SK-N-MC (cell line): ENCODE results near the gene DENND6B.
A peak's percentile ranks its signal among the peaks of the same experiment; 100 is the strongest.

Source experiments
- DNase-seq: peaks from one replicate; pipeline ENCODE4 v3.0.0-alpha.2; 2011; ENCODE audit warnings: low read depth, low spot score
- H3K27ac ChIP-seq: fragments of 200-600 bp; sonication (generic); 2 replicates; pipeline ENCODE4 v1.5.1; 2016; ENCODE audit warnings: mixed run types
- H3K36me3 ChIP-seq: fragments of 200-600 bp; sonication (generic); 2 replicates; pipeline ENCODE4 v1.6.1; 2017; ENCODE audit warnings: antibody characterized with exemption, low read length, mixed read lengths; ENCODE audit not compliant: insufficient read depth
- H3K4me3 ChIP-seq: fragments of 200-600 bp; sonication (generic); 2 replicates; pipeline ENCODE4 v1.5.1; 2016
- H3K9ac ChIP-seq: fragments of 200-600 bp; sonication (generic); 2 replicates; pipeline ENCODE4 v1.8.0; 2017; ENCODE audit warnings: mixed run types, mixed read lengths; ENCODE audit not compliant: insufficient read length
- H3K9me3 ChIP-seq: fragments of 200-600 bp; sonication (generic); 2 replicates; pipeline ENCODE4 v1.6.1; 2017; ENCODE audit warnings: low read depth, mild to moderate bottlenecking, antibody characterized with exemption, low read length, moderate library complexity, mixed read lengths
- EZH2 ChIP-seq: fragments of 200-600 bp; sonication (generic); IDR thresholded peaks from one replicate; pipeline ENCODE4 v1.6.1; 2017; ENCODE audit warnings: antibody characterized with exemption
- FOXP2 ChIP-seq: optimal IDR thresholded peaks from 2 replicates; pipeline ENCODE3; 2011; ENCODE audit warnings: mild to moderate bottlenecking, moderate library complexity; ENCODE audit not compliant: insufficient read depth; ENCODE audit errors: extremely low read length, control extremely low read depth
- POLR2AphosphoS5 ChIP-seq: IDR thresholded peaks from 2 replicates; pipeline ENCODE4 v1.6.1; 2012; ENCODE audit warnings: mild to moderate bottlenecking, low read depth, low read length, borderline replicate concordance

The DENND6B gene

DNA sequence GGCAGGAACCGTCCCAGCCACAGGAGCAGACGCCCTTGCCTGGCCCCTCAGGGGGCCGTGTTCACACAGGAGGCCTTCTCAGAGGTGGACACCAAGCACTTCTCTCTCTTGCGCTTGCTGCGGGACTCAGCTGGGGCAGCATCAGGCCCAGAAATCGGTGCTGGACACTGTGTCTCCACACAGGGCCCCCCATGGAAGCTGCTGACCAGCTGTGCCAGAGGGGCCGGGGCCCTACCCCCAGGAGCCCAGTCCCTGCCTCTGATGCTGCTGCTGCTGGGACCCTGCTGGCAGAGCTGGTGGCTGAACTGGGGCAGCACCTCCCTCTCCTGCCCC, 23.3 kb downstream of the DENND6B start:
- peak overlapping the region; percentile 31; the same call in 1 of the 2 replicates for H3K27ac ChIP-seq
- no peak overlapping the region for H3K9ac ChIP-seq
- H3K36me3 ChIP-seq = no peaks in the 10 kb centered on the region
- no peaks in the 10 kb centered on the region for H3K9me3 ChIP-seq
- TF ChIP-seq POLR2AphosphoS5 = no peak
- no peak for TF ChIP-seq EZH2
- TF ChIP-seq FOXP2 = no peak
- H3K4me3 ChIP-seq = no peak overlapping the region
- DNase-seq = no peak

DNA sequence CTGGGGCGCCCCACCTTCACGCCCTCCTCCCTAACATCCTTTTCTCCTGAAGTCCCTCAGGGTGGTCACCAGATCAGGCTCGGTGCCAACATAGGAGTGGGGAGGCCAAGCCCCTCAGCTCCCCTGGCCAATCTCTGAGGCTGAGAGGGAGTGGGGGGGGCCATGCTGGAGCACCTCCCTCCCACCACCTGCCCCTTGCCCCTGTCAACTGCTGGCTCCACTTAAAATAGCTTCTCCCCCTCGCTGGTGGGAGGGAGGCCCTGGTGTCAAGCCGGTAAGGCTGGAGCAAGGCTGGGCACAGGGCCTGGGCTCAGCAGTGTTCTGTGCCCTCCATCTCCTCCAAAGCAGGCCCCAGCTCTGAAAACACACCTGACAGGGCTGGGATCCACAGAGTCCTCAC, 24.2 kb downstream of the DENND6B start:
- H3K9ac ChIP-seq = no peak overlapping the region

DNA sequence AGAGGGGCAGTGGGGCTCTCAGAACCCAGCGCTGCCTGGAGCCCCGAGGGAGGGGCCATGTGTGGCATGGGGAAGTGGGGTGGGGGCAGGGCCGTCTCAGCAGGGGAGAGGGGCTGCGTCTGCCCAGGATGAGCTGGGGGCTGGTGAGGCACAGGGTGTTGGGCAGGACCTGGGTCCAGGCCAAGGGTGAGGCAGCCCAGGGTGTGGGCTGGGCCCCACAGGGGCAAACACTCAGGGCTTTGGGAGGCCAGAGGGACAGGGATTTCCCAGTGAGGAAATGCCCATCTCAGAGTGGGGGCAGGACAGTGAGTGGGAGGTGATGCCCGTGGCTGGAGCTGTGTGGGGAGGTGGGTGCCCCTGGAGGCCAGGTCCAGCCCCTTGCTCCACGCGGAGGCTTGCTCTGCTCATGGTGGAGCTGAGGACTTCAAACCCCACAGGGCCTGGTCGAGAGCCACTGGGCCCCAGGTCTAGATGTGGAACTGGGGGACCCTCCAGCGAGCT, 24.7 kb downstream of the DENND6B start:
- Histone ChIP-seq H3K36me3 (no peaks in the 10 kb centered on the region), H3K9me3 (no peaks in the 10 kb centered on the region), H3K9ac (no peak overlapping the region), H3K4me3 (no peak overlapping the region), H3K27ac (no peak overlapping the region)
- DNase-seq = no peak
- no peak for TF ChIP-seq FOXP2
- TF ChIP-seq POLR2AphosphoS5 = no peak
- no peak for TF ChIP-seq EZH2

More for the DNA sequence above, 24.2 kb downstream of the DENND6B start:
- Histone ChIP-seq H3K4me3 (no peak overlapping the region), H3K27ac (no peak overlapping the region), H3K36me3 (no peaks in the 10 kb centered on the region), H3K9me3 (no peaks in the 10 kb centered on the region)
- no peak for DNase-seq
- no peak for TF ChIP-seq FOXP2
- TF ChIP-seq POLR2AphosphoS5 = no peak

DNA sequence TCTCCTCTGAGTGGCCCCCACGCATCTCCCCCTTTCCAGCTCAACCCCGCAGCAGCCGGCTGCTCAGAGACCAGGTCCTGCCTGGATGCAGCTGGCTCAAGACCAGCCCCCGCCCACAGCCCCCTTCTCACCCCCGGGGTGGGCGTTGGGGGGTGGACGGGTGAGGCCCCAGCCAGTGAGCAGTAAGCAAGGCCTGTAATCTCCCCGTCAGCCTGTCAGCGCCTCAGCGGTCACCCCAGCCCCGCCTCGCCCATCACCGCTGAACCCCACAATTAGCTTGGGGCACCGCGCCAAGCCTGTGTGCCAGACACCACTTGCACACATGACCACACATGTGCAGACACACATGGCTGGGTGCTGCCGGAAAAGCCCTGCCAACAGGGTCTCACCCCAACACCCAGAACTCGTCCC, 25.2 kb downstream of the DENND6B start:
- no peak overlapping the region for H3K4me3 ChIP-seq
- H3K36me3 ChIP-seq = no peaks in the 10 kb centered on the region
- TF ChIP-seq POLR2AphosphoS5 (no peak), EZH2 (no peak), FOXP2 (no peak)
- H3K9me3 ChIP-seq = no peaks in the 10 kb centered on the region
- H3K9ac ChIP-seq = no peak overlapping the region
- DNase-seq = no peak
- H3K27ac ChIP-seq = no peak overlapping the region

DNA sequence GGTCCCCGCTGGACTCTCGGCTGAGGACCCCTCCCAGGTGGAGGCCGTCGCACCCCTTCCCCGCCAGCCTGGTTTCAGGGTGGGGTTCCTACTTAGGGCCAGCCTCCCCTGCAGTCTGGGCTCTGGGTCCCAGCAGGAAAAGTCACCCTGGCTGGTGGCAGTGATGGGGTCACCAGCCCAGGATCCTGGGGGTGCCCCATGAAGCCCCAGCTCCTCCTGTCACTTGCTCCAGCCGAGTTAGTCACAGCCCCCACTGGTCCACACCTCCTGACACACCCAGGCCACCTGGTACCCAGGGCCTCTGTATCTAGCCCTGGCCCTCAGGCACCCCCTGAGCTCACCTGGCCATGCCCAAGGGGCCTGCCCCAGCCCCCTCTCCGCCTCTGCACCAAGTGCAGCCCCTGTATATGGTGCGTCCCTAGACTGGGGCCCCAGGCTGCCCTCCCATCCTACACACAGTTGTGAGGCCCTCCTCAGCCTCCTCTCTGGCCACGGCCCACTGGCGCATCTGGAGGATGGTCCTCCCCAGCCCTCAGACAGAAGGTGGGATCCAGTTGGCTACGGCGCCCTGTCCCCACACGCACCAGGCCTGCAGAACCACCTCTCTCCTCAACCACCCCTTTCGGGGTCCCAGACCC, 26.1 kb downstream of the DENND6B start:
- no peaks in the 10 kb centered on the region for H3K36me3 ChIP-seq
- H3K27ac ChIP-seq = no peak overlapping the region
- DNase-seq = no peak
- TF ChIP-seq FOXP2 (no peak), EZH2 (no peak), POLR2AphosphoS5 (no peak)
- no peak overlapping the region for H3K4me3 ChIP-seq
- no peak overlapping the region for H3K9ac ChIP-seq
- no peaks in the 10 kb centered on the region for H3K9me3 ChIP-seq

DNA sequence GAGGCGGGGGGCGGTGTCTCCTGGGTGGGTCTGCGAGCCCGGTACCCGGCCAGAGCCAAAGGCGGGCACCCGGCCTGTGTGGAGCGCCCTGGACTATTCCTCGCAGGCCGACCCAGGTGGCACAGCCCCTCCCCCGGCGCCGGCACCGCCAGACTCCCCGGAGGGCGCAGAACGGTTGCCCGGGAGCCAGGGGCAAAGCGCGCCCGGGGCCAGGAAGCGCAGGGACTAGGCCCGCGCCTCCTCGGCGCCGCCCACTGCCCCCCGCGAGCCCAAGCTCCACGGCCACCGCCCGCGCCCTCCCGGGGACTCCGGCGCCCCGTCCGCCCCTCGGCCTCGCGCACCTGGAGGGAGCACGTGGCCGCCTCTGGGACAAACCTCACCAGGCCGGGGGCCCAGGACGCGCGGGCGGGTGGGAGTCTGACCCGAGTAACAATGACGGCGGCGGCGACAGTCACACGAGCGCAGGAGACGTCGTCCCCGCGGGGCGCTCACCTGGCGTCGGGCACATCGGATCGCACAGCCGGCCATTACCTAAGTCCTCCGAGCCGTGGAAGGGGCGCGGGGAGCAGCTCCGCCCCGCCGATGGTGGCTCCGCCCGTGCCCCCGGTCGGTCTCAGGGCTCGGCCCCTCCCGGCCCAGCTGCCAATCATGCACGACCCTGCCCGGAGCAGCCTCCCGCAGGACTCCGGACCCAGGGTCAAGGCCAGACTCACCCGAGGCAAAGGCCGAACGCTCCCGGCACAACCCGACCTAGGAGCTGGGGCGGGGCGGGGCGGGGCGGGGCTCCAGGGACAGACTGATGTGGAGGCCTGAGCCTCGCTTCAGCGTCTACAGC, 26.8 kb downstream of the DENND6B start:
- TF ChIP-seq FOXP2 (no peak), EZH2 (no peak), POLR2AphosphoS5 (no peak)
- Histone ChIP-seq H3K9me3 (no peaks in the 10 kb centered on the region), H3K27ac (no peak overlapping the region), H3K4me3 (peak overlapping the region; percentile 74), H3K9ac (no peak overlapping the region), H3K36me3 (no peaks in the 10 kb centered on the region)
- DNase-seq = no peak

DNA sequence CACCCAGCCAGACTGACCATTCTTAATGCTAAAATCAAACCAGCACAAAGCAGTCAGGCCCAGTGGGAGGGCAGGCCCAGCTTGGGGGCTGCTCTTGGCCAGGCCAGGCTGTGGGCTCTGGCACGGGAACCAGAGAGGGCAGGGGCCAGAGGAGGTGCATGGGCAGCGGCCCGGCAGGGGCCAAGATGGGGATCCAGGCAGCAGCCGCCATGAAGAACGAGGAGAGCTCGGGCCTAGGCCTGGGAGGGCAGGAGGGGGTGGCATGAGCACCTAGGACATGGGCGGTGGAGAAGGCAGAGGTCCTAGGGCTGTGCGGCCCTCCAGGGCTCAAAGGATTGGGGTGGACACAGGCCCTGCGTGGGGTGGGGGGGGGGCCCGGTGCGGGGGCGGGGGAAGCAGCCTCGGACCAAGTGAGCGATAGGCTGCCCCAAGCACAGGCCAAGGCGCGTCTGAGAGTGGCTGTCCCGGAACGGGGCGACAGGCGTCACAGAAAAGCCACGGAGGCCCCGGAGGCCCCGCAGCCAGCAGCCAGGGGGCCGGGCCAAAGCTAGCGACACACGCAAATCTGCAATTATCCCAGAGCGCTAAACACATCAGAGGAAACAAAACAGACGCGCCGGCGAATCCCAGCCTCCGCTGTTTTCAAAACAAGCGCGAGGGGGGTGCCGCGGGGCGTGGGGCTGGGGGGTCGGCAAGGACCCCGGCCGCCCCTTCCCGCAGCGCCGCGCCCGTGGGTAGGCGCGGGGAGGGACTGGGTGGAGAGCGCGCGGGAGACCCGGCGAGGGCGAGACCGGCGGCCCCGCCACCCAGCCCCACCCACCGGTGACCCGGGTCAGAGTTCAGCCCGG, 27.7 kb downstream of the DENND6B start:
- no peaks in the 10 kb centered on the region for H3K36me3 ChIP-seq
- H3K27ac ChIP-seq = no peak overlapping the region; the same call in 1 of the 2 replicates
- peak overlapping the region; percentile 74 for H3K4me3 ChIP-seq
- DNase-seq = no peak
- no peak overlapping the region for H3K9ac ChIP-seq
- TF ChIP-seq FOXP2 (peak; percentile 72), POLR2AphosphoS5 (no peak)
- H3K9me3 ChIP-seq = no peaks in the 10 kb centered on the region

DNA sequence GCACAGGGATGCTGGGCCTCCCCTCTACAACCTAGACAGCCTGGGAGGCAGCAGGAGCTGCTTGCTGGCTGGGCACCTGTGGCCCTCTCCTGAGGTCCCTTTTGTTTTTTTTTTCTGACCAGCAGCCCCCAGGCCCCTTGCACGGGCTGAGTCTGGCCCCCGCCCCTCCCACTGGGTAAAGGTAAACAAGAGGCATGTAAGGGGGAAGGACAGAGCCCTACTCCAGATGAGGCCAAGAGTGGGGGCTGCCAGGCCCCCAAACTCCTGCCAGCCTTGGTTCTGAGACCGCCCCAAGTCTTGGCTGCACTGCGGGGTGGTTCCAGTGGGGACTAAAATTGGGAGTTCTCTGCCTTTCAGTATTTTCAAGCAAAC, 28.6 kb downstream of the DENND6B start:
- TF ChIP-seq FOXP2 = no peak
- no peak for TF ChIP-seq EZH2
- TF ChIP-seq POLR2AphosphoS5 = no peak
- no peak overlapping the region for H3K9ac ChIP-seq
- H3K9me3 ChIP-seq = no peaks in the 10 kb centered on the region
- no peak overlapping the region for H3K4me3 ChIP-seq
- no peaks in the 10 kb centered on the region for H3K36me3 ChIP-seq
- no peak for DNase-seq
- H3K27ac ChIP-seq = no peak overlapping the region; the same call in 1 of the 2 replicates
